Fibroblast of the aortic adventitia (primary cell): ENCODE measurements around the gene SP2. TPM values are rescaled to one million over a fixed set of nuclear protein-coding genes. Genes with fewer than 3 reads are reported as not detected.
A peak's percentile ranks its signal among the peaks of the same experiment; 100 is the strongest.

Experiments used
- DNase-seq: peaks from one replicate; pipeline ENCODE4 v3.0.0-alpha.2; 2010; ENCODE audit warnings: low read depth
- H3K4me3 ChIP-seq: 2 replicates; pipeline ENCODE4 v1.5.1; 2011; ENCODE audit warnings: low read depth, mild to moderate bottlenecking, control low read depth, low read length, moderate library complexity
- CTCF ChIP-seq: IDR thresholded peaks from 2 replicates; pipeline ENCODE4 v1.5.1; 2011; ENCODE audit warnings: mild to moderate bottlenecking, low read length, control low read depth, inconsistent platforms; ENCODE audit not compliant: insufficient read depth
- total RNA-seq: library from RNA; depleted of rRNA; stranded (reverse); fragments of >200 nt; gene quantifications from 2 replicates; pipeline ENCODE4 v1.2.3, GENCODE V29; 2012; ENCODE audit warnings: low replicate concordance

SP2 gene
- 0.08 and 3.7 TPM in 2 replicates for total RNA-seq

- peak within 1 kb of the TSS; percentile 96 for H3K4me3 ChIP-seq
- peak; percentile 100 for DNase-seq
- TF ChIP-seq CTCF: no peak
Measured at GRCh38 chr17:47895856-47896671, at the start of gene SP2. Gene SP2 (plus strand): TSS chr17:47896236. CDS start chr17:47896287, 51 bp downstream.

- H3K4me3 ChIP-seq: no peak overlapping the region
- no peak for DNase-seq
- no peak for TF ChIP-seq CTCF
Measured at GRCh38 chr17:47846716-47847340, 49.2 kb upstream of the SP2 start.

GRCh38 chr17:47847341-47848197 is 48.5 kb upstream of the SP2 start:
- peak; percentile 27 for TF ChIP-seq CTCF
- H3K4me3 ChIP-seq: no peak overlapping the region
- no peak for DNase-seq

GRCh38 chr17:47848198-47848513 is 47.9 kb upstream of the SP2 start:
- H3K4me3 ChIP-seq: no peak overlapping the region
- TF ChIP-seq CTCF: no peak
- DNase-seq: no peak

- no peak for TF ChIP-seq CTCF
- no peak for DNase-seq
- H3K4me3 ChIP-seq: no peak overlapping the region
Measured at GRCh38 chr17:47850373-47850691, 45.7 kb upstream of the SP2 start.

GRCh38 chr17:47850692-47851573 is 45.1 kb upstream of the SP2 start, which contains the start of gene SP6:
Gene SP6 (minus strand): TSS chr17:47851163. CDS start chr17:47848429, 2,734 bp downstream.
- DNase-seq: peak; percentile 36
- H3K4me3 ChIP-seq: no peak within 1 kb of the TSS
- TF ChIP-seq CTCF: no peak
